HCT116 (cell line): ENCODE measurements around the gene SYNE1. TPM values are rescaled to one million over a fixed set of nuclear protein-coding genes. Genes with fewer than 3 reads are reported as not detected.

Experiments
- ATAC-seq: fragments of 200-7000 bp; cut with Tn5 transposase; 2 replicates; pipeline ENCODE4 v1.9.1; 2020; ENCODE audit warnings: mild to moderate bottlenecking, moderate library complexity
- BruUV-seq: library from RNA; stranded (reverse); fragments of 400-500 nt; replicated peaks from 2 replicates; lab custom pipeline; 2021; lab: Mats Ljungman, UMichigan
- CTCF ChIA-PET: fragments of 300-600 bp; sonication (Branson Sonifier 250); formaldehyde crosslinking; loops from one replicate; lab custom pipeline; 2021; ENCODE audit warnings: antibody characterized with exemption; lab: Charles Lee
- POLR2A ChIA-PET: fragments of 300-600, 350-600 bp; sonication (Branson Sonifier 250); formaldehyde crosslinking; loops from one replicate; lab custom pipeline; 2021; ENCODE audit warnings: antibody characterized with exemption; lab: Charles Lee
- RAD21 ChIA-PET, 2 experiments: fragments of 300-600 bp; sonication (Branson Sonifier 250); formaldehyde crosslinking; loops; one replicate each; lab custom pipeline; 2023; ENCODE audit warnings: low total read pairs in 2 of 2; ENCODE audit not compliant: uncharacterized antibody in 2 of 2, unreplicated experiment in 2 of 2, low non-redundant PET in 1 of 2; lab: Charles Lee
- DNase-seq: peaks from one replicate; pipeline ENCODE4 v3.0.0-alpha.2; 2010; ENCODE audit warnings: low read depth, low spot score
- H2AFZ ChIP-seq: fragments of 200-600 bp; shearing (Covaris generic), sonication (generic); 2 replicates; pipeline ENCODE4 v1.6.1; 2017; ENCODE audit warnings: low read depth, mixed run types, mixed read lengths, antibody characterized with exemption, low read length; ENCODE audit not compliant: poor library complexity, severe bottlenecking
- H3K27ac ChIP-seq: 2 replicates; pipeline ENCODE4 v1.5.1; 2012; ENCODE audit warnings: low read depth, low read length
- H3K27me3 ChIP-seq: fragments of 200-600 bp; sonication (generic); 2 replicates; pipeline ENCODE4 v1.6.1; 2016; ENCODE audit warnings: mixed run types, low read length, mixed read lengths; ENCODE audit not compliant: insufficient read depth
- H3K36me3 ChIP-seq, 2 experiments: fragments of 200-500 bp in 1 of 2; fragments of 200-600 bp in 1 of 2; sonication (Bioruptor generic) in 1 of 2; sonication (generic) in 1 of 2; 2 replicates each; pipeline versions ENCODE4 v1.5.1 to v1.6.1; 2014 to 2016; ENCODE audit warnings: low read length in 2 of 2, inconsistent platforms in 1 of 2, mixed read lengths in 1 of 2, mixed run types in 1 of 2; ENCODE audit not compliant: insufficient read depth in 2 of 2, control insufficient read depth in 1 of 2
- H3K4me1 ChIP-seq, 2 experiments: fragments of 200-600 bp in 1 of 2; sonication (generic) in 1 of 2; 2 replicates each; pipeline versions ENCODE4 v1.5.1 to v1.6.1; 2012 to 2017; ENCODE audit warnings: low read length in 2 of 2, inconsistent platforms in 1 of 2, mild to moderate bottlenecking in 1 of 2, mixed read lengths in 1 of 2, mixed run types in 1 of 2, moderate library complexity in 1 of 2; ENCODE audit not compliant: insufficient read depth in 2 of 2, control insufficient read depth in 1 of 2
- H3K4me2 ChIP-seq: fragments of 200-600 bp; sonication (generic); 2 replicates; pipeline ENCODE4 v1.6.1; 2017; ENCODE audit warnings: mixed run types, low read length, mixed read lengths
- H3K4me3 ChIP-seq, 2 experiments: fragments of 200-600 bp in 1 of 2; sonication (generic) in 1 of 2; replicated peaks in 1 of 2; 2 replicates each; pipeline ENCODE4 v1.5.1; 2011 to 2016; ENCODE audit warnings: low read length in 2 of 2, control low read depth in 1 of 2, low read depth in 1 of 2, mild to moderate bottlenecking in 1 of 2, mixed read lengths in 1 of 2, mixed run types in 1 of 2
- H3K79me2 ChIP-seq: fragments of 200-600 bp; sonication (generic); 2 replicates; pipeline ENCODE4 v1.6.1; 2017; ENCODE audit warnings: mild to moderate bottlenecking, mixed run types, low read length, moderate library complexity, mixed read lengths; ENCODE audit not compliant: insufficient read depth
- H3K9ac ChIP-seq: fragments of 200-600 bp; sonication (generic); 2 replicates; pipeline ENCODE4 v1.6.1; 2016; ENCODE audit warnings: low read length, mixed read lengths
- H3K9me2 ChIP-seq: fragments of 200-600 bp; sonication (generic), shearing (Covaris generic); 2 replicates; pipeline ENCODE4 v1.6.1; 2017; ENCODE audit warnings: mixed run types, mild to moderate bottlenecking, moderate library complexity; ENCODE audit not compliant: insufficient read depth
- H3K9me3 ChIP-seq, 2 experiments: fragments of 200-500 bp in 1 of 2; fragments of 200-600 bp in 1 of 2; sonication (Bioruptor generic) in 1 of 2; sonication (generic) in 1 of 2; 2 replicates each; pipeline ENCODE4 v1.6.1; 2014 to 2017; ENCODE audit warnings: low read length in 2 of 2, mixed read lengths in 2 of 2, inconsistent platforms in 1 of 2, low read depth in 1 of 2, mild to moderate bottlenecking in 1 of 2, mixed run types in 1 of 2, moderate library complexity in 1 of 2; ENCODE audit not compliant: control insufficient read depth in 1 of 2, insufficient read depth in 1 of 2
- H4K20me1 ChIP-seq: fragments of 200-600 bp; sonication (generic), shearing (Covaris generic); 2 replicates; pipeline ENCODE4 v1.6.1; 2017; ENCODE audit warnings: mixed run types, mild to moderate bottlenecking, moderate library complexity; ENCODE audit not compliant: insufficient read depth
- CBX3 ChIP-seq: IDR thresholded peaks from 2 replicates; pipeline ENCODE4 v1.6.1; 2012; ENCODE audit warnings: low read depth
- CEBPB ChIP-seq: IDR thresholded peaks from 2 replicates; pipeline ENCODE4 v1.6.1; 2012; ENCODE audit warnings: low read depth
- CTCF ChIP-seq, 3 experiments: fragments of 200-600 bp in 1 of 3; sonication (generic) in 1 of 3; IDR thresholded peaks in 2 of 3; conservative IDR thresholded peaks in 1 of 3; 2 replicates each; pipeline ENCODE4 v1.5.1; 2012 to 2017; ENCODE audit warnings: low read depth in 2 of 3, low read length in 2 of 3, antibody characterized with exemption in 1 of 3, borderline replicate concordance in 1 of 3, control low read depth in 1 of 3, mild to moderate bottlenecking in 1 of 3, mixed read lengths in 1 of 3, mixed run types in 1 of 3, moderate library complexity in 1 of 3; ENCODE audit not compliant: insufficient read depth in 1 of 3
- EGR1 ChIP-seq: IDR thresholded peaks from 2 replicates; pipeline ENCODE4 v1.6.1; 2012; ENCODE audit warnings: low read depth
- EZH2phosphoT487 ChIP-seq: fragments of 200-600 bp; IDR thresholded peaks from 2 replicates; pipeline ENCODE4 v1.6.1; 2018; ENCODE audit warnings: antibody characterized with exemption, borderline replicate concordance
- POLR2A ChIP-seq: IDR thresholded peaks from 2 replicates; pipeline ENCODE4 v1.7.0; 2011; ENCODE audit warnings: borderline replicate concordance; ENCODE audit not compliant: insufficient read depth, insufficient read length; ENCODE audit errors: extremely low read depth
- POLR2AphosphoS5 ChIP-seq: IDR thresholded peaks from 2 replicates; pipeline ENCODE4 v1.6.1; 2011; ENCODE audit warnings: mild to moderate bottlenecking, low read depth, low read length, moderate library complexity
- SP1 ChIP-seq: IDR thresholded peaks from 2 replicates; pipeline ENCODE4 v1.6.1; 2012; ENCODE audit warnings: low read depth
- SRF ChIP-seq: IDR thresholded peaks from 2 replicates; pipeline ENCODE4 v1.6.1; 2012; ENCODE audit warnings: low read depth
- TCF7L2 ChIP-seq: IDR thresholded peaks from 2 replicates; pipeline ENCODE4 v1.7.0; 2011; ENCODE audit warnings: borderline replicate concordance, inconsistent platforms; ENCODE audit not compliant: insufficient read depth, insufficient read length; ENCODE audit errors: extremely low read depth
- ZNF274 ChIP-seq: fragments of 200-500 bp; sonication (Bioruptor generic); IDR thresholded peaks from 2 replicates; pipeline ENCODE4 v1.6.1; 2014; ENCODE audit warnings: mild to moderate bottlenecking, low read depth, low read length, inconsistent platforms
- intact Hi-C: fragments of 100-400 bp; cut with micrococcal nuclease; formaldehyde crosslinking; loops from 2 replicates; pipeline ENCODE4 v1.10.0; 2022
- total RNA-seq: library from RNA; stranded (reverse); gene quantifications from one replicate; pipeline ENCODE4 v1.2.1, GENCODE V29; 2021; ENCODE audit not compliant: unreplicated experiment
- TF ChIP-seq, protein P1 (sequence below): IDR thresholded peaks from 2 replicates; pipeline ENCODE4 v1.6.1; 2012
- TF ChIP-seq, protein P2 (sequence below): IDR thresholded peaks from 2 replicates; pipeline ENCODE4 v1.6.1; 2012

SYNE1 gene
- total RNA-seq, 1 experiment from 2014 or later: 5.4 TPM

- TF ChIP-seq SP1 (no peak), SRF (no peak), CTCF (IDR thresholded peaks at IDR 0.05 in 2 of 3, conservative IDR thresholded peaks at IDR 0.05 in 1 of 3; ENCODE audit: borderline replicate concordance in 1 of 3, insufficient read depth in 1 of 3, low read depth in 2 of 3, low read length in 2 of 3) (no peak), CEBPB (no peak), EZH2phosphoT487 (no peak), ZNF274 (no peak), POLR2AphosphoS5 (no peak), POLR2A (no peak), EGR1 (no peak), CBX3 (no peak), TCF7L2 (no peak)
- TF ChIP-seq, protein P1, sequence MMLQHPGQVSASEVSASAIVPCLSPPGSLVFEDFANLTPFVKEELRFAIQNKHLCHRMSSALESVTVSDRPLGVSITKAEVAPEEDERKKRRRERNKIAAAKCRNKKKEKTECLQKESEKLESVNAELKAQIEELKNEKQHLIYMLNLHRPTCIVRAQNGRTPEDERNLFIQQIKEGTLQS: no peak
- TF ChIP-seq, protein P2, sequence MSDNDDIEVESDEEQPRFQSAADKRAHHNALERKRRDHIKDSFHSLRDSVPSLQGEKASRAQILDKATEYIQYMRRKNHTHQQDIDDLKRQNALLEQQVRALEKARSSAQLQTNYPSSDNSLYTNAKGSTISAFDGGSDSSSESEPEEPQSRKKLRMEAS: no peak
- no peak overlapping the region for H3K4me3 ChIP-seq
- BruUV-seq: no TSS peak
- H3K79me2 ChIP-seq: no peaks in the 10 kb centered on the region
- no peaks in the 10 kb centered on the region for H3K27me3 ChIP-seq
- ChIA-PET POLR2A (no interaction called here), CTCF (interaction anchor here (2.2 kb wide), 1 partner anchor 362 kb away, joined by 8 read pairs; no protein-coding TSS in a partner anchor), RAD21 (no interaction called here)
- no peak overlapping the region for H3K9ac ChIP-seq
- H3K9me2 ChIP-seq: no peaks in the 10 kb centered on the region
- H3K4me1 ChIP-seq: peaks cover 0 to 4% of the 10 kb centered on the region in 2 experiments; a peak in 1 of 4 replicates
- H2AFZ ChIP-seq: no peak overlapping the region
- intact Hi-C loops: no loop called here
- no peak overlapping the region for H3K4me2 ChIP-seq
- no peaks in the 10 kb centered on the region for H3K36me3 ChIP-seq
- DNase-seq: no peak
- no peak overlapping the region for H3K27ac ChIP-seq
- no peaks in the 10 kb centered on the region for H4K20me1 ChIP-seq
- no peaks in the 10 kb centered on the region for H3K9me3 ChIP-seq
- ATAC-seq: no peak
Measured at GRCh38 chr6:152127432-152128165, 509.6 kb downstream of the SYNE1 start.
